Smooth muscle cell (in vitro differentiated cells): ENCODE data around the gene NR3C2. TPM values are rescaled to one million over a fixed set of nuclear protein-coding genes. Genes with fewer than 3 reads are reported as not detected.

Experiments
- DNase-seq: peaks from one replicate; lab custom pipeline; 2025; ENCODE audit not compliant: unreplicated experiment; lab: John Stamatoyannopoulos, UW
- H2AFZ ChIP-seq: fragments of 200-600 bp; sonication (generic); 2 replicates; pipeline ENCODE4 v1.6.0; 2016; ENCODE audit warnings: antibody characterized with exemption, low read depth, mild to moderate bottlenecking
- H3F3A ChIP-seq: fragments of 200-600 bp; sonication (generic); 2 replicates; pipeline ENCODE4 v1.6.0; 2017; ENCODE audit warnings: antibody characterized with exemption, low read depth
- H3K27ac ChIP-seq: fragments of 200-600 bp; sonication (generic); 2 replicates; pipeline ENCODE4 v1.5.1; 2016; ENCODE audit warnings: low read depth, mild to moderate bottlenecking
- H3K27me3 ChIP-seq: fragments of 200-600 bp; sonication (generic); 2 replicates; pipeline ENCODE4 v1.6.1; 2016; ENCODE audit warnings: low read depth, mild to moderate bottlenecking
- H3K36me3 ChIP-seq: fragments of 200-600 bp; sonication (generic); 2 replicates; pipeline ENCODE4 v1.5.1; 2016; ENCODE audit warnings: low read depth
- H3K4me1 ChIP-seq: fragments of 200-600 bp; sonication (generic); 2 replicates; pipeline ENCODE4 v1.5.1; 2016; ENCODE audit warnings: low read depth
- H3K4me2 ChIP-seq: fragments of 200-600 bp; sonication (generic); 2 replicates; pipeline ENCODE4 v1.6.0; 2016; ENCODE audit warnings: mild to moderate bottlenecking
- H3K4me3 ChIP-seq: fragments of 200-600 bp; sonication (generic); 2 replicates; pipeline ENCODE4 v1.5.1; 2016; ENCODE audit warnings: mild to moderate bottlenecking
- H3K79me2 ChIP-seq: fragments of 200-600 bp; sonication (generic); 2 replicates; pipeline ENCODE4 v1.6.0; 2016; ENCODE audit warnings: low read depth, mild to moderate bottlenecking
- H3K9ac ChIP-seq: fragments of 200-600 bp; sonication (generic); 2 replicates; pipeline ENCODE4 v1.6.0; 2016; ENCODE audit warnings: low read depth
- H3K9me3 ChIP-seq: fragments of 200-600 bp; sonication (generic); replicated peaks from 2 replicates; pipeline ENCODE4 v1.5.1; 2016; ENCODE audit warnings: low read depth
- H4K20me1 ChIP-seq: fragments of 200-600 bp; sonication (generic); 2 replicates; pipeline ENCODE4 v1.6.0; 2016; ENCODE audit warnings: low read depth
- WGBS: methylation state at CpG from one replicate; pipeline ENCODE4 v1.1.7; 2016; ENCODE audit warnings: low lambda C conversion rate; 5-methylcytosine and 5-hydroxymethylcytosine counted together
- polyA plus RNA-seq: library from polyadenylated mRNA; unstranded; fragments of >200 nt; fragmentation: Nextera tagmentation; extraction: Ambion mirVana; gene quantifications from 2 replicates; pipeline ENCODE4 v1.2.1, GENCODE V29; 2016
- total RNA-seq: library from RNA; depleted of rRNA; stranded (reverse); fragments of >200 nt; gene quantifications from 2 replicates; pipeline ENCODE4 v1.2.3, GENCODE V29; 2014
- TF ChIP-seq, protein P1 (sequence below): fragments of 200-600 bp; sonication (generic); IDR thresholded peaks from 2 replicates; pipeline ENCODE4 v1.5.1; 2017; ENCODE audit warnings: borderline replicate concordance, mild to moderate bottlenecking, antibody characterized with exemption; ENCODE audit not compliant: insufficient read depth, poor library complexity, severe bottlenecking

Gene NR3C2
- total and polyA plus RNA-seq, 2 experiments from 2014 or later, result 0.09 TPM; not detected in 1

GRCh38 chr4:148065075-148065474 is 377.1 kb downstream of the NR3C2 start:
- Histone ChIP-seq H3K4me2 (peak overlapping the region; percentile 6), H3K9ac (no peak overlapping the region), H3K27me3 (no peaks in the 10 kb centered on the region), H3K27ac (peak overlapping the region; percentile 60), H3K4me1 (peaks cover 4% of the 10 kb centered on the region), H2AFZ (no peak overlapping the region), H3F3A (no peaks in the 10 kb centered on the region), H3K4me3 (no peak overlapping the region), H3K9me3 (no peaks in the 10 kb centered on the region), H4K20me1 (peaks cover 4% of the 10 kb centered on the region), H3K36me3 (no peaks in the 10 kb centered on the region), H3K79me2 (no peaks in the 10 kb centered on the region)
- DNase-seq, result no peak
- WGBS, result 42% methylated on average over 5 of the region's 5 CpGs
- TF ChIP-seq, protein P1, sequence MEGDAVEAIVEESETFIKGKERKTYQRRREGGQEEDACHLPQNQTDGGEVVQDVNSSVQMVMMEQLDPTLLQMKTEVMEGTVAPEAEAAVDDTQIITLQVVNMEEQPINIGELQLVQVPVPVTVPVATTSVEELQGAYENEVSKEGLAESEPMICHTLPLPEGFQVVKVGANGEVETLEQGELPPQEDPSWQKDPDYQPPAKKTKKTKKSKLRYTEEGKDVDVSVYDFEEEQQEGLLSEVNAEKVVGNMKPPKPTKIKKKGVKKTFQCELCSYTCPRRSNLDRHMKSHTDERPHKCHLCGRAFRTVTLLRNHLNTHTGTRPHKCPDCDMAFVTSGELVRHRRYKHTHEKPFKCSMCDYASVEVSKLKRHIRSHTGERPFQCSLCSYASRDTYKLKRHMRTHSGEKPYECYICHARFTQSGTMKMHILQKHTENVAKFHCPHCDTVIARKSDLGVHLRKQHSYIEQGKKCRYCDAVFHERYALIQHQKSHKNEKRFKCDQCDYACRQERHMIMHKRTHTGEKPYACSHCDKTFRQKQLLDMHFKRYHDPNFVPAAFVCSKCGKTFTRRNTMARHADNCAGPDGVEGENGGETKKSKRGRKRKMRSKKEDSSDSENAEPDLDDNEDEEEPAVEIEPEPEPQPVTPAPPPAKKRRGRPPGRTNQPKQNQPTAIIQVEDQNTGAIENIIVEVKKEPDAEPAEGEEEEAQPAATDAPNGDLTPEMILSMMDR, result no peak

DNA sequence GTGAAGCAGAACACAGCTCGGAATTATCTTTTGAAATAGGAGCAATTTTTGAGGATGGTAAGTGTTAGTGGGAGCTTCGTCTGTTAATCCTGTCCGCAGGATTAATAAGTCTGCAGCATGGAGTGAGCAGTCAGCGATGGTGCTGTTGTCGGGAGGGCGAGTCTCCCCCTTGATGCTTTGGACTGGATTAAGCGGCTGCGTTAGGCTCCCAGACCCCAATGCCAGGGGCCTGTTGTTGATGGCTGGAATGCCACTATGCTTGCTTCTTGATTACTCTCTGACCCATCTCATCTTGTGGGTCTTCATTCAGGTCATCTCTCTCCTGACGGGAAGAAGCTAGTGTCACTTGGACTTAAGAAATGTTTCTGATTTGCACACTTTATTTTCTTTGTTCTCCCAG is 377.8 kb downstream of the NR3C2 start:
- no peak overlapping the region for H3K4me3 ChIP-seq
- peak overlapping the region; percentile 60 for H3K27ac ChIP-seq
- H4K20me1 ChIP-seq, result peaks cover 4% of the 10 kb centered on the region
- H3K27me3 ChIP-seq, result no peaks in the 10 kb centered on the region
- peak overlapping the region; percentile 6 for H3K4me2 ChIP-seq
- H3K9ac ChIP-seq, result no peak overlapping the region
- H3K36me3 ChIP-seq, result no peaks in the 10 kb centered on the region
- H3K4me1 ChIP-seq, result peaks cover 4% of the 10 kb centered on the region
- no peak for DNase-seq
- no peaks in the 10 kb centered on the region for H3K9me3 ChIP-seq
- H2AFZ ChIP-seq, result no peak overlapping the region
- H3F3A ChIP-seq, result no peaks in the 10 kb centered on the region
- no peaks in the 10 kb centered on the region for H3K79me2 ChIP-seq
- WGBS, result 87% methylated on average over 9 of the region's 9 CpGs
- TF ChIP-seq, protein P1, result no peak

DNA sequence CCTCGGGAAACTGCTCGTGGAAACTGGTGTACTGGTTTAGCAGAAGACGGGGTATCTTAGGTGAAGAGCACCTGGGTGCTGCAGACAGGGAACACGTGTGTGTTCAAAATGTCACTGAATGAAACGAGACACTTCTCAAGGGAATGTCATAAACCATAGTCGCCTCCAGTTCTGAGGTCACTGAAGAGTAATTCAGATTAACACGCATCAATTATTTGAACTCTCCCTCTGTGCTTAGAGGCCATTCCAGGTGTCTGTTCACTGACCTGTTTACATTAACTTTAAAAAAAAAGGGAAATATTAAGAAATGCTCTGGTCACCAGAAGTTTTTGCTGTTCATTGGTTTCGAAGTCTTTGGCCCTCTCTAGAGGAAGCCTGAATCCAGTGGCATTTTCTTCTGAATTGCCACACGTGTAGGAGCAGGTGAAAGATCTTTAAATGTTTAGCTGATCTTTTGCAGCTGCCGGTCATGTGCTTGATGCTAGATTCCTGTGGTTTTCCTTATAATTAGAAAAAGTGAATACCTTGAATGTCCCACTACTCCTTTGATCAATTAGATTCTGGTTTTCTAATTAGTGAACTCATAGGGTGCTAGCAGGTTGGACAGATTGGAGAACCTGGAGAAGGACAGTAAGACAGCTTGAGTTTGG is 379.8 kb downstream of the NR3C2 start:
- no peaks in the 10 kb centered on the region for H3K9me3 ChIP-seq
- H3K4me2 ChIP-seq, result no peak overlapping the region
- H3K79me2 ChIP-seq, result no peaks in the 10 kb centered on the region
- H3K4me3 ChIP-seq, result no peak overlapping the region
- WGBS, result 92% methylated on average over 10 of the region's 10 CpGs
- no peak for DNase-seq
- peaks cover 4% of the 10 kb centered on the region for H4K20me1 ChIP-seq
- H3F3A ChIP-seq, result no peaks in the 10 kb centered on the region
- no peak overlapping the region for H3K9ac ChIP-seq
- TF ChIP-seq, protein P1, result no peak
- no peak overlapping the region for H3K27ac ChIP-seq
- H3K27me3 ChIP-seq, result no peaks in the 10 kb centered on the region
- H3K36me3 ChIP-seq, result no peaks in the 10 kb centered on the region
- no peak overlapping the region for H2AFZ ChIP-seq
- peaks cover 4% of the 10 kb centered on the region for H3K4me1 ChIP-seq

GRCh38 chr4:148061795-148062194 is 380.4 kb downstream of the NR3C2 start:
- no peak overlapping the region for H3K4me3 ChIP-seq
- H3K4me1 ChIP-seq, result peaks cover 4% of the 10 kb centered on the region
- H3F3A ChIP-seq, result no peaks in the 10 kb centered on the region
- TF ChIP-seq, protein P1, result no peak
- H4K20me1 ChIP-seq, result peaks cover 9% of the 10 kb centered on the region
- H3K79me2 ChIP-seq, result no peaks in the 10 kb centered on the region
- no peaks in the 10 kb centered on the region for H3K9me3 ChIP-seq
- no peak overlapping the region for H3K27ac ChIP-seq
- 77% methylated on average over 8 of the region's 8 CpGs for WGBS
- no peak overlapping the region for H2AFZ ChIP-seq
- H3K27me3 ChIP-seq, result no peaks in the 10 kb centered on the region
- DNase-seq, result no peak
- no peaks in the 10 kb centered on the region for H3K36me3 ChIP-seq
- no peak overlapping the region for H3K4me2 ChIP-seq
- H3K9ac ChIP-seq, result no peak overlapping the region
